H1 (cell line): ENCODE results near the gene TTC28. TPM values are rescaled to one million over a fixed set of nuclear protein-coding genes. Genes with fewer than 3 reads are reported as not detected.
A peak's percentile ranks its signal among the peaks of the same experiment; 100 is the strongest.

Experiments
- CTCF ChIA-PET: fragments of 300-600 bp; sonication (Branson Sonifier 250); formaldehyde crosslinking; loops from one replicate; lab custom pipeline; 2021; ENCODE audit not compliant: partially characterized antibody; lab: Charles Lee
- POLR2A ChIA-PET: fragments of 300-600 bp; sonication (Branson Sonifier 250); formaldehyde crosslinking; loops from one replicate; lab custom pipeline; 2021; ENCODE audit warnings: inconsistent platforms; ENCODE audit not compliant: partially characterized antibody; lab: Charles Lee
- DNase-seq, 2 experiments: peaks; one replicate each; pipeline versions ENCODE4 v3.0.0 to v3.0.0-alpha.2; 2010 to 2022; ENCODE audit warnings: low spot score in 2 of 2, low read depth in 1 of 2, mixed read lengths in 1 of 2
- FAIRE-seq: peaks from 2 replicates; lab custom pipeline; 2011; peaks lifted over from hg19 to GRCh38; lab: Jason Lieb, UNC
- H2AFZ ChIP-seq: 2 replicates; pipeline ENCODE4 v1.8.1; 2012; ENCODE audit warnings: low read length, inconsistent platforms
- H2AK5ac ChIP-seq: 2 replicates; pipeline ENCODE4 v1.6.1; 2013; ENCODE audit warnings: low read depth, low read length
- H2BK120ac ChIP-seq: replicated peaks from 2 replicates; pipeline ENCODE3; 2013; ENCODE audit warnings: low read depth, low read length, inconsistent platforms
- H2BK12ac ChIP-seq: 2 replicates; pipeline ENCODE4 v1.6.1; 2013; ENCODE audit warnings: low read depth, low read length
- H2BK15ac ChIP-seq: 2 replicates; pipeline ENCODE4 v1.6.1; 2013; ENCODE audit warnings: low read length
- H2BK20ac ChIP-seq: 2 replicates; pipeline ENCODE4 v1.6.1; 2013; ENCODE audit warnings: low read length
- H2BK5ac ChIP-seq: 2 replicates; pipeline ENCODE4 v1.6.1; 2013; ENCODE audit warnings: low read depth, low read length
- H3K14ac ChIP-seq: 2 replicates; pipeline ENCODE4 v1.6.1; 2013; ENCODE audit warnings: inconsistent platforms; ENCODE audit not compliant: insufficient read length
- H3K18ac ChIP-seq: 2 replicates; pipeline ENCODE4 v1.6.1; 2013; ENCODE audit warnings: low read length; ENCODE audit errors: extremely low read depth
- H3K23ac ChIP-seq: 2 replicates; pipeline ENCODE4 v1.6.1; 2013; ENCODE audit warnings: inconsistent platforms; ENCODE audit not compliant: insufficient read length
- H3K23me2 ChIP-seq: 2 replicates; pipeline ENCODE4 v1.6.1; 2013; ENCODE audit warnings: low read depth, low read length
- H3K27ac ChIP-seq: 2 replicates; pipeline ENCODE4 v1.6.1; 2011; ENCODE audit warnings: low read depth, low read length, inconsistent platforms
- H3K27me3 ChIP-seq, 4 experiments: replicated peaks in 1 of 4; 1 replicate in 1 of 4; 2 replicates in 3 of 4; pipeline versions ENCODE4 v1.6.1 to v1.8.1; 2011 to 2013; ENCODE audit warnings: low read length in 3 of 4, mild to moderate bottlenecking in 3 of 4, inconsistent platforms in 2 of 4, mixed read lengths in 2 of 4, moderate library complexity in 1 of 4; ENCODE audit not compliant: control insufficient read depth in 3 of 4, insufficient read depth in 3 of 4; ENCODE audit errors: extremely low read depth in 1 of 4
- H3K36me3 ChIP-seq, 4 experiments: 2 replicates each; pipeline versions ENCODE4 v1.6.1 to v1.8.1; 2011 to 2013; ENCODE audit warnings: mild to moderate bottlenecking in 4 of 4, low read length in 3 of 4, moderate library complexity in 2 of 4, control low read depth in 1 of 4, inconsistent platforms in 1 of 4; ENCODE audit not compliant: insufficient read depth in 4 of 4, control insufficient read depth in 2 of 4
- H3K4ac ChIP-seq: replicated peaks from 2 replicates; pipeline ENCODE3; 2013; ENCODE audit warnings: low read length, low read depth, mixed read lengths, inconsistent platforms; ENCODE audit not compliant: insufficient read length
- H3K4me1 ChIP-seq, 4 experiments: replicated peaks in 1 of 4; 1 replicate in 1 of 4; 2 replicates in 3 of 4; pipeline versions ENCODE4 v1.6.1 to v1.8.1; 2011 to 2013; ENCODE audit warnings: low read length in 3 of 4, inconsistent platforms in 2 of 4, mixed read lengths in 1 of 4; ENCODE audit not compliant: insufficient read depth in 4 of 4, control insufficient read depth in 3 of 4
- H3K4me2 ChIP-seq, 2 experiments: 2 replicates each; pipeline versions ENCODE4 v1.6.1 to v1.8.1; 2011 to 2013; ENCODE audit warnings: low read depth in 2 of 2, low read length in 2 of 2, control low read depth in 1 of 2, inconsistent platforms in 1 of 2, mild to moderate bottlenecking in 1 of 2; ENCODE audit not compliant: insufficient read depth in 1 of 2
- H3K4me3 ChIP-seq, 4 experiments: fragments of 200-600, 300-600 bp in 1 of 4; sonication (generic), shearing (Covaris generic), sonication (Bioruptor Twin) in 1 of 4; 2 replicates each; pipeline versions ENCODE4 v1.5.1 to v1.8.1; 2011 to 2016; ENCODE audit warnings: low read length in 4 of 4, low read depth in 3 of 4, control low read depth in 2 of 4, inconsistent platforms in 2 of 4, mild to moderate bottlenecking in 2 of 4, mixed read lengths in 1 of 4, moderate library complexity in 1 of 4; ENCODE audit not compliant: insufficient read depth in 2 of 4; ENCODE audit errors: extremely low read depth in 1 of 4
- H3K56ac ChIP-seq: replicated peaks from 2 replicates; pipeline ENCODE3; 2013; ENCODE audit warnings: low read depth, mild to moderate bottlenecking, mixed read lengths, low read length, inconsistent platforms; ENCODE audit not compliant: insufficient read length
- H3K79me1 ChIP-seq: 2 replicates; pipeline ENCODE4 v1.6.1; 2013; ENCODE audit warnings: low read depth, low read length, control low read depth
- H3K79me2 ChIP-seq, 2 experiments: 2 replicates each; pipeline versions ENCODE4 v1.6.1 to v1.8.1; 2012 to 2013; ENCODE audit warnings: low read length in 2 of 2, mild to moderate bottlenecking in 2 of 2, inconsistent platforms in 1 of 2; ENCODE audit not compliant: insufficient read depth in 2 of 2, control insufficient read depth in 1 of 2
- H3K9ac ChIP-seq, 4 experiments: replicated peaks in 1 of 4; 1 replicate in 1 of 4; 2 replicates in 3 of 4; pipeline versions ENCODE4 v1.6.1 to v1.8.1; 2011 to 2013; ENCODE audit warnings: low read depth in 3 of 4, low read length in 3 of 4, control low read depth in 2 of 4, mild to moderate bottlenecking in 2 of 4, moderate library complexity in 2 of 4, inconsistent platforms in 1 of 4; ENCODE audit errors: extremely low read depth in 1 of 4
- H3K9me3 ChIP-seq, 2 experiments: 2 replicates each; pipeline versions ENCODE4 v1.6.1 to v1.8.1; 2012 to 2013; ENCODE audit warnings: mild to moderate bottlenecking in 2 of 2, moderate library complexity in 2 of 2, control low read depth in 1 of 2, inconsistent platforms in 1 of 2, low read depth in 1 of 2, low read length in 1 of 2, mixed read lengths in 1 of 2; ENCODE audit not compliant: insufficient read depth in 2 of 2
- H4K20me1 ChIP-seq, 2 experiments: replicated peaks in 1 of 2; 2 replicates each; pipeline versions ENCODE3 to v1.8.1; 2011 to 2013; ENCODE audit warnings: inconsistent platforms in 2 of 2, low read length in 2 of 2, mild to moderate bottlenecking in 1 of 2; ENCODE audit not compliant: insufficient read depth in 2 of 2, control insufficient read depth in 1 of 2
- H4K5ac ChIP-seq: 2 replicates; pipeline ENCODE4 v1.6.1; 2013; ENCODE audit warnings: low read length, low read depth, mixed read lengths, inconsistent platforms; ENCODE audit not compliant: insufficient read length
- H4K8ac ChIP-seq: 2 replicates; pipeline ENCODE4 v1.8.0; 2013; ENCODE audit warnings: mild to moderate bottlenecking, moderate library complexity, low read length, inconsistent platforms; ENCODE audit not compliant: insufficient read depth; ENCODE audit errors: extremely low read depth
- H4K91ac ChIP-seq: replicated peaks from 2 replicates; pipeline ENCODE3; 2013; ENCODE audit warnings: low read length, mixed read lengths, inconsistent platforms; ENCODE audit not compliant: insufficient read length
- ATF3 ChIP-seq: IDR thresholded peaks from 2 replicates; pipeline ENCODE4 v1.6.1; 2011; ENCODE audit warnings: low read depth, mild to moderate bottlenecking, low read length; ENCODE audit not compliant: insufficient read depth
- BCL11A ChIP-seq, 2 experiments: IDR thresholded peaks; one replicate each; pipeline ENCODE4 v1.6.1; 2011; ENCODE audit warnings: low read depth in 2 of 2, low read length in 2 of 2, mild to moderate bottlenecking in 2 of 2
- CBX5 ChIP-seq: fragments of 300-800, 300-1000 bp; sonication (generic); IDR thresholded peaks from 2 replicates; pipeline ENCODE4 v1.7.1; 2016; ENCODE audit warnings: antibody characterized with exemption, low read length, low read depth
- GABPA ChIP-seq: IDR thresholded peaks from 2 replicates; pipeline ENCODE4 v1.6.1; 2011; ENCODE audit warnings: mild to moderate bottlenecking, low read length, moderate library complexity, borderline replicate concordance; ENCODE audit not compliant: insufficient read depth
- POU5F1 ChIP-seq: IDR thresholded peaks from 2 replicates; pipeline ENCODE4 v1.6.1; 2011; ENCODE audit warnings: low read depth, mild to moderate bottlenecking, low read length, moderate library complexity
- SAP30 ChIP-seq: fragments of 300-600 bp; sonication (generic); IDR thresholded peaks from 2 replicates; pipeline ENCODE4 v1.7.1; 2012; ENCODE audit warnings: low read length, moderate library complexity, mild to moderate bottlenecking, inconsistent platforms; ENCODE audit not compliant: insufficient read depth, insufficient replicate concordance
- SP2 ChIP-seq: IDR thresholded peaks from 2 replicates; pipeline ENCODE4 v1.6.1; 2012; ENCODE audit warnings: mild to moderate bottlenecking, low read length, inconsistent platforms
- SP4 ChIP-seq: IDR thresholded peaks from 2 replicates; pipeline ENCODE4 v1.6.1; 2012; ENCODE audit warnings: low read length, inconsistent platforms
- TAF1 ChIP-seq: IDR thresholded peaks from 2 replicates; pipeline ENCODE4 v1.6.1; 2011; ENCODE audit warnings: mild to moderate bottlenecking, low read depth, low read length
- ZNF274 ChIP-seq: IDR thresholded peaks from 2 replicates; pipeline ENCODE4 v1.7.0; 2012; ENCODE audit warnings: low read length, borderline replicate concordance; ENCODE audit errors: extremely low read depth
- WGBS, 2 experiments: shearing (Covaris generic) in 1 of 2; methylation state at CpG; one replicate each; pipeline versions ENCODE4 v1.1.6 to v1.1.7; 2013 to 2015; ENCODE audit warnings: low lambda C conversion rate in 2 of 2, mixed read lengths in 2 of 2, inconsistent platforms in 1 of 2, low coverage in 1 of 2, missing lambda C conversion rate in 1 of 2; ENCODE audit not compliant: insufficient replicate concordance in 2 of 2, insufficient coverage in 1 of 2, insufficient read length in 1 of 2; ENCODE audit errors: extremely low coverage in 1 of 2, missing lambda C conversion rate in 1 of 2; 5-methylcytosine and 5-hydroxymethylcytosine counted together
- polyA plus RNA-seq, 7 experiments: library from polyadenylated mRNA; depleted of rRNA in 3 of 7; stranded (reverse) in 5 of 7; unstranded in 2 of 7; fragments of >200 nt in 5 of 7; fragments of 200-250 nt in 2 of 7; gene quantifications; 1 replicate in 5 of 7; 2 replicates in 1 of 7; 4 replicates in 1 of 7; pipeline versions ENCODE4 v1.2.1 to v1.2.3, GENCODE V29; 2011 to 2013; ENCODE audit warnings: missing spikeins in 2 of 7, mixed read lengths in 2 of 7
- total RNA-seq: library from RNA; stranded (reverse); fragmentation: NEBNext Ultra II Directional; extraction: Animal tissue kit (Norgen Biotek cat#: 25700); gene quantifications from 2 replicates; pipeline ENCODE4 v1.2.1, GENCODE V29; 2021

TTC28 gene
- total and polyA plus RNA-seq, 2 of the 8 experiments (the other 6 are each of a cell fraction or from before 2014, with no cell fraction given), result 2.6 to 12.6 TPM

GRCh38 chr22:27986937-27987336, 692.7 kb downstream of the TTC28 start:
- Histone ChIP-seq H4K5ac (no peak overlapping the region), H3K23me2 (no peaks in the 10 kb centered on the region), H2BK5ac (no peak overlapping the region), H2BK15ac (no peak overlapping the region), H3K27ac (no peak overlapping the region), H3K4me2 (no peak overlapping the region), H2BK120ac (no peak overlapping the region), H3K14ac (no peak overlapping the region), H3K79me2 (no peaks in the 10 kb centered on the region), H3K4me3 (no peak overlapping the region), H3K9me3 (no peaks in the 10 kb centered on the region), H4K8ac (peak overlapping the region; percentile 11; the same call in 1 of the 2 replicates), H3K9ac (no peak overlapping the region), H2BK12ac (no peak overlapping the region), H4K20me1 (peaks cover 2 to 4% of the 10 kb centered on the region in 2 experiments), H3K23ac (no peak overlapping the region), H2AFZ (no peak overlapping the region), H3K27me3 (no peaks in the 10 kb centered on the region; a peak in 1 of 7 replicates), H3K79me1 (no peaks in the 10 kb centered on the region), H3K18ac (no peak overlapping the region), H2AK5ac (no peak overlapping the region), H3K4ac (no peak overlapping the region), H3K36me3 (peaks cover 0 to 3% (median 0%) of the 10 kb centered on the region in 4 experiments; a peak in 1 of 8 replicates), H2BK20ac (no peak overlapping the region), H4K91ac (no peak overlapping the region), H3K4me1 (peaks cover 0 to 10% (median 6%) of the 10 kb centered on the region in 4 experiments; a peak in 5 of 7 replicates), H3K56ac (no peak overlapping the region)
- ChIA-PET CTCF (interaction anchor here (1.0 kb wide), 1 partner anchor 23 kb away, joined by 3 read pairs; no protein-coding TSS in a partner anchor), POLR2A (no interaction called here)
- no peak for FAIRE-seq
- TF ChIP-seq SP4 (no peak), SAP30 (no peak), GABPA (no peak), SP2 (no peak), POU5F1 (no peak), ZNF274 (no peak), BCL11A (IDR thresholded peaks at IDR 0.05; ENCODE audit: low read depth in 2 of 2, low read length in 2 of 2) (no peak), TAF1 (no peak), CBX5 (no peak), ATF3 (no peak)
- DNase-seq, result peak in 1 of 2 experiments; percentile 35
- 80% methylated on average over 5 of the region's 5 CpGs; no CpG with 5 or more reads in 1 of the 2 experiments for WGBS, 2 experiments
